SIG-M5 (cell line): Measurements from ENCODE around the gene TMEM169.
"Not testable (repeated sequence)": the region's sequence is repeated elsewhere in the genome, so short reads cannot be mapped to it uniquely, and the experiment has no call there.

ENCODE experiments used
- DNase-seq: peaks from one replicate; lab custom pipeline; 2025; lab: John Stamatoyannopoulos, UW

Gene TMEM169

GRCh38 chr2:216071111-216071851 is 10.4 kb upstream of the TMEM169 start:
- DNase-seq = no peak

GRCh38 chr2:216072473-216072872 is 9.2 kb upstream of the TMEM169 start:
- no peak for DNase-seq

GRCh38 chr2:216073773-216074172 is 7.9 kb upstream of the TMEM169 start:
- DNase-seq = no peak

- DNase-seq = no peak
Observed at GRCh38 chr2:216074380-216074779, 7.3 kb upstream of the TMEM169 start.

GRCh38 chr2:216074794-216075193 is 6.9 kb upstream of the TMEM169 start:
- DNase-seq = no peak

GRCh38 chr2:216075510-216076485 is 5.9 kb upstream of the TMEM169 start:
- no peak for DNase-seq

- no peak for DNase-seq
Observed at GRCh38 chr2:216078776-216079175, 2.9 kb upstream of the TMEM169 start.

- DNase-seq = not testable (repeated sequence)
Observed at GRCh38 chr2:216080048-216080447, 1.7 kb upstream of the TMEM169 start.

GRCh38 chr2:216081012-216081411 is 707 bp upstream of the TMEM169 start:
- DNase-seq = no peak

GRCh38 chr2:216082117-216082711 is 495 bp downstream of the TMEM169 start:
- no peak for DNase-seq

- no peak for DNase-seq
Observed at GRCh38 chr2:216082805-216083204, 1.1 kb downstream of the TMEM169 start.

GRCh38 chr2:216083464-216084281 is 2.0 kb downstream of the TMEM169 start:
- no peak for DNase-seq

- DNase-seq = no peak
Observed at GRCh38 chr2:216084547-216084946, 2.8 kb downstream of the TMEM169 start.

- no peak for DNase-seq
Observed at GRCh38 chr2:216086207-216086893, 4.6 kb downstream of the TMEM169 start.

- DNase-seq = no peak
Observed at GRCh38 chr2:216090369-216090786, 8.7 kb downstream of the TMEM169 start.

- no peak for DNase-seq
Observed at GRCh38 chr2:216092646-216093045, 10.9 kb downstream of the TMEM169 start.

GRCh38 chr2:216094701-216095100 is 13.0 kb downstream of the TMEM169 start:
- no peak for DNase-seq

GRCh38 chr2:216098421-216099334 is 17.0 kb downstream of the TMEM169 start:
- DNase-seq = no peak

- no peak for DNase-seq
Observed at GRCh38 chr2:216101109-216101508, 19.4 kb downstream of the TMEM169 start.

- no peak for DNase-seq
Observed at GRCh38 chr2:216103213-216103612, 21.5 kb downstream of the TMEM169 start.
